GM18873 (cell line): Measurements from ENCODE around the gene CBX8.

Experiments
- ATAC-seq: cut with Tn5 transposase; IDR thresholded peaks from one replicate; pipeline ENCODE4 v1.9.1; 2021; ENCODE audit warnings: mild to moderate bottlenecking, moderate library complexity, moderate number of reproducible peaks; ENCODE audit not compliant: unreplicated experiment, low FRiP score

Gene CBX8

DNA sequence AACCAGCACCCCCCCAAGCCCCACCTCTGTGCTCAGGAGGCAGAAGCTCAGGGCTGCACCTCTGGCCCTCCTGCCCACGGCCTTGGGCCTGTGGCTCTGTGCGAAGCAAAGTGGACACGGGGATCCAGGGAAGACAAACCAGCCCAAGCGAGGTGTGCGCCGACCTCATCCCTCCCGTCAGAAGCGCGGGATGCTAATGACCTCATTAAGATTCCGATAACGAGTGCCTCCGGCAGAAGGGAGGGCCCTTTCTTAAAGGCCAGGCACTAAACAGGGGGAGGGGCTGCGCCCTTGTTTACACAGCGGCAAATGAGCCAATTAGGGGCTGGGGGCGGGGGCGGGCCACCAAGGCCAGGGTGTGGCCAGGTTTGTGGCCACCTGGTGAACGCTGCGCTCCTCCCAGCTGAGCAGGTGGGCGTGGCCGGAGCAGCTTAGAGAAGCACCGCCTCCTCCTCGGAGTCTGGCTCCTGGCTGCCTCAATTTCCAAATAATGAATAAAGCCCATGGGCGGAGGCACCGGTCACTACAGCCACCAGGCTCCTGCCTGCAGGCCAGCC, 39.2 kb upstream of the CBX8 start:
- no peak for ATAC-seq

- no peak for ATAC-seq
Observed at GRCh38 chr17:79835470-79835899, 38.6 kb upstream of the CBX8 start.

DNA sequence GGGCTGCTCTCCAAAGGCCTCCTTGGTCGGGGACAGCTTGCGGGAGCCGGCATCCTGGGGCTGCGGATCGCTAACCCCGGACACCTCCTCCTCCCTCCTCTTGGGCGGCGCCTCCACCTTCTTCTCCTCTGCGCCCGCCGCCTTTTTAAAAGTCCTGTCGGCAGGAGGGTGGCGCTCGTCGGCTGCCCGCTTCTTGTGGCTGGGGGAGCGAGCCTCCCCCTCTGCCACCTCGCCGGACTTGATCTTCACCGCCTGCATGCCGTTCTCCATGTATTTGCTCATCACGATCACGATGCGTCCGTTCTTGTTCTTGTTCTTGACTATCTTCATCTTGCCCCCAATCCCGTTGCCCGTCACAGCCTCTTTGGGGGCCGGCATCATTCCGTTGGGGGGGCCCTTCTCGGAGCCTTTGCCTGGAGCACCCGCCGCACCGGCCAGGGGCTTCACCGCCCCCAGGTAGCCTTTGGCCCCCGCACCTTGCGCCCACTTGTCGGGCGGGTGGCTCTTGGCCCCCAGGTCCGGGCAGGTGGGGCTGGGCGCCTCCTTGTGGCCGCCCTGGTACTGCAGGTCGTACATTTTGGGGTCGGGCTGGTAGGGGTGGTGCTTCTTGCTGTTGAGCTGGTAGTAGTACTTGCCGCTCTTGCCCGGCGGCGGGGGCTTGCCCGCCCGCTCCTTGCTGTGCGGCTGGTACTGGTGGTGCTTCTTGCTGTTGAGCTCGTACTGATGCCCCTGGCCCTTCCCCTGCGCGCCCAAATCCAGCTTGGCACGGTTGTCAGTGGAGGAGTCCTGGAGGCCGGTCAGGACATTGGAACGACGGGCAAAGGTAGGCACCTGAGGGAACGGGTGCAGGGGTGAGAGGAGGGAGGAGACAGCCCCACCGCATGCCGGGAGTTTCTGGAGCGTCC, 37.9 kb upstream of the CBX8 start:
- no peak for ATAC-seq

DNA sequence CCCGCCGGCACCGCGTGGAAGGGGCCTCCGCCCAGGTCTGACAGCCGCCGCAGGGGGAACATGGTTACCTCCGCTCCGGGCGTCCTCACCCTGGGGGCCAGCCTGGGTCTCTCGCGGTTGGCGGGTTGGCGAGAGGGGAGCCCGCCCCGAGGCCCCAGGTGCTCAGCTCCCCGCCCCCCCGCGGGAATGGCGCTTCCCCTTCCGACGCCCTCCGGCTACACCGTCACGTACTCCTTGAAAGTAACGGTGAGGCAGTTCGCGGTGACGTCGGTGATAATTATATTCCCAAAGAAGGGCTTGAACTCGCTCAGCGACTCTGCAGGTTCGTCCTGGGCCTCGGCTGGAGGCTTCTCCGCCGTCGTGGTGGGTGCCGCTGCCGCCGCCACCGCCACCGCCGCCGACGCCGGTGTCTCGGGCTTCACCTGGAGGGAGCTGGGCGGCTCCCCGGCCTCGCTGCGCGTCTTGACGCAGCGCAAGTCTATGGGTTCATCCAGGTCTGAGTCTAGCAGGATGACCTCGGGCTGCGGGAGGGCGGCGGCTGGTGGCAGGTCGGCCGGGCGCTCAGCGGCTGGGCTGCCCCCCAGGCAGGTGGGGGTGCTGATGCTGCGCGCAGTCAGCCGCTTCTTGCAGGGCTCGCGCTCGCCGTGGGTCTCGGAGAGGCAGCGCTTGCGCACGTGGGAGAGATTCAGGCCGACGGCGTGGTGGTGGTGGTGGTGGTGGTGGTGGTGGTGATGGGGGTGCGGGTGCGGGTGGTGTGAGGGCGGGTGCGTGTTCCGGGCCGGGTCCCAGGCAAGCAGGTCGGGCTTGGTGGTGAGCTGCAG, 37.1 kb upstream of the CBX8 start:
- no peak for ATAC-seq

GRCh38 chr17:79833110-79833450, 36.2 kb upstream of the CBX8 start:
- no peak for ATAC-seq

GRCh38 chr17:79832218-79833109, 35.6 kb upstream of the CBX8 start:
- ATAC-seq = no peak

GRCh38 chr17:79831265-79832217, 34.7 kb upstream of the CBX8 start:
- no peak for ATAC-seq

GRCh38 chr17:79830763-79831264, 33.9 kb upstream of the CBX8 start:
- no peak for ATAC-seq

GRCh38 chr17:79830303-79830702, 33.4 kb upstream of the CBX8 start:
- ATAC-seq = no peak

- no peak for ATAC-seq
Observed at GRCh38 chr17:79829457-79829856, 32.6 kb upstream of the CBX8 start.

- ATAC-seq = no peak
Observed at GRCh38 chr17:79829004-79829403, 32.1 kb upstream of the CBX8 start.

DNA sequence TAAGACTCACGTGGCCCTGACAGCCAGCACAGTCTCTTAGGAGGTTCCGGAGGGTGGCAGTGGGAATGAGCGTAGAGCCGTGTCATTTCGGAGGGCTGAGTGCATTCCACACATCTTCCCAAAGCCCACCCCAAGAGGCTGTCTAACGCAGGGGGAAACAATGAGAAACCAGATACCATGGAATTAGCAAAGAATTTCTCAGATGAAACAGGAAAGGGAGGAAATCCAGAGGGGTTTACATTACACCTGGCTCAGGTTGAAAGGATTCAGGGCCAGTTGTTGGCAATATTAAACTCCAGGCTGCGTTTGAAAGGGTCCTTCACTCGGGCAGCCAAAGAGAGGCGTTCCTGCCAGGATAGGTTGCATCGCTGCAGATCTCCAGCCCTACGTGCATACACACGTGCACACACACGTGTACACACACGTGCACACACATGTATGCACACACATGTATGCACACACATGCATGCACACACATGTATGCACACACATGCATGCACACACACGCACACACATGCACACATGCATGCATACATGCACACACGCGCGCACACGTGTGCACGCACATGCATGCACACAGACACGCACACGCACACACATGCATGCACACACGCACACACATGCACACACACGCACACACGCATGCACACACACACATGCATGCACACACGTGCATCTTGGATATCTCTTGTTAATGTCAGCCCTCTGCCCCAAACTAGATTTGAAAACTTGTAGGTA, 30.1 kb upstream of the CBX8 start:
- no peak for ATAC-seq

- ATAC-seq = no peak
Observed at GRCh38 chr17:79826204-79826680, 29.4 kb upstream of the CBX8 start.

DNA sequence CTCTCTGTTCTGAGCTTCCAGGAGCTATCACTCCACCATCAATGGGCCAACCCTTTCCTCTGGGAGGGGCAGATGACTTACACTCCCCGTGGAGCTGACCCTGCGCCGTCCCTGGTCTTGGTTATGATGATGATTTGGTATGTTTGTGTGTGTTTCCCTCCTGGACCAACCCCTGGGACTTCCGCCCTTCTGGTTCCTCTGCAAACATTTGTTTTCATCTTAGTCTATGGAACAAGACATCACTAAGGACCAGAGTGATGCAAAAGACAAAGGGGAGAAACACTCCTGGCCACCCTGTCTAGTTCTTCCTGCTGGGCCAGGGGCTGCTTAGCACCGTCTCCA, 28.7 kb upstream of the CBX8 start:
- ATAC-seq = no peak

GRCh38 chr17:79824893-79825579, 28.2 kb upstream of the CBX8 start:
- no peak for ATAC-seq

DNA sequence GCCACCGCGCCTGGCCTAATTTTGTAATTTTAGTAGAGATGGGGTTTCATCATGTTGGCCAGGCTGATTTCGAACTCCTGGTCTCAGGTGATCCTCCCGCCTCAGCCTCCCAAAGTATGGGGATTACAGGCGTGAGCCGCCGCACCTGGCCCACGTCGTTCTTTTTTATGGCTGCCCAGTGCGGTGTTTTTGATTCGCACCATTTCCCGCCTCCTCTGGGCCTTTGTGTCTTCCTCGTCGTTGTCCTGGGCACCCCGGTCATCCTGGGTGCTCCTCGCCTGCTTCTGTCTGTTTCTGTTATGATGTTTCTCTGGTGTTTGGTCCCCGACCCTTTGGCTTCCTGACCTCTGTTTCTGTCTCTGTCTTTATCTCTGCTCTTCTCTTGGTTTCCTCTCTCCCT, 27.4 kb upstream of the CBX8 start:
- ATAC-seq = no peak

DNA sequence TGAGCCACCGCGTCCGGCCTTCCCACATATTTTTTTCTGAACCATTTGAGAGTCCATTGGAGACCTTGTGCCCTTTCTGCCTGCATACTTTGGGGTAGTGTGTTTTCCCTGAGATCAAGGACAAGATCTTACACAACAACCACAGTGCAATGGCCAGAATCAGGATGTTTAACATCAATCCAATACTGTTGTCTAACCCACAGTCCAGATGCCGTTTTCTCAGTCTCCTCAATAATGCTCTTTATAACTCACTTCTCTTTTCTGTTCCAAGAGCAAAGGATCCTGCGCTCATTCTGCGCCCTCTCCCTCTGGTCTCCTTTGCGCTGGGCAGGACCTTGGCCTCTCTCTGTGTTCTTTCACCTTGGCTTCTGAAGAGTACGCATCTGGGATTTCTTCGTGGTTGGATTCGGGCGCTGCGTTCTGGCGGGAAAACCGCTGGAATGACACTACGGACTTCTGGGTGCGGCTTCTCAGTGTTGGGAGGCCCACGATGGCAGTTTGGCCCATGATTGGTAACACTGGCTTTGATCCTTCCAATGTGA, 25.8 kb upstream of the CBX8 start:
- ATAC-seq = no peak
